Activated CD4-positive, CD25-positive, alpha-beta regulatory T cell (primary cell): Measurements from ENCODE around the gene PINLYP.
A peak's percentile ranks its signal among the peaks of the same experiment; 100 is the strongest.
"Not testable (repeated sequence)": the region's sequence is repeated elsewhere in the genome, so short reads cannot be mapped to it uniquely, and the experiment has no call there.

Experiments
- DNase-seq, 4 experiments: peaks; one replicate each; lab custom pipeline; 2025; lab: John Stamatoyannopoulos, UW

PINLYP gene

GRCh38 chr19:43581467-43581866, 5.9 kb downstream of the PINLYP start:
- DNase-seq = no peak

- DNase-seq = no peak
Observed at GRCh38 chr19:43582495-43582894, 6.9 kb downstream of the PINLYP start.

GRCh38 chr19:43584484-43584883, 8.9 kb downstream of the PINLYP start:
- no peak for DNase-seq

GRCh38 chr19:43586346-43586745, 10.7 kb downstream of the PINLYP start:
- no peak for DNase-seq

GRCh38 chr19:43587029-43587428, 11.4 kb downstream of the PINLYP start:
- not testable (repeated sequence) for DNase-seq

GRCh38 chr19:43589277-43589676, 13.7 kb downstream of the PINLYP start:
- DNase-seq = no peak

- no peak for DNase-seq
Observed at GRCh38 chr19:43589678-43590077, 14.1 kb downstream of the PINLYP start.

- no peak for DNase-seq
Observed at GRCh38 chr19:43591904-43592772, 16.5 kb downstream of the PINLYP start.

GRCh38 chr19:43592800-43593350, 17.3 kb downstream of the PINLYP start:
- no peak for DNase-seq

- DNase-seq = no peak
Observed at GRCh38 chr19:43594081-43594697, 18.6 kb downstream of the PINLYP start.

GRCh38 chr19:43594710-43595604, 19.4 kb downstream of the PINLYP start:
- peak; percentile 27 to 53 (median 44) for DNase-seq

GRCh38 chr19:43595605-43595998, 20.0 kb downstream of the PINLYP start:
- DNase-seq = no peak

- DNase-seq = peak; percentile 99 to 100 (median 99)
Observed at GRCh38 chr19:43595999-43596841, 20.6 kb downstream of the PINLYP start, which contains the start of the genes IRGQ and ZNF576. IRGQ (minus strand) TSS chr19:43596134; CDS start chr19:43595338, 796 bp downstream. ZNF576 (plus strand) TSS chr19:43596595; CDS start chr19:43597109, 514 bp downstream.

- no peak for DNase-seq
Observed at GRCh38 chr19:43596842-43597461, 21.4 kb downstream of the PINLYP start.

- DNase-seq = no peak
Observed at GRCh38 chr19:43597876-43598275, 22.3 kb downstream of the PINLYP start.

- DNase-seq = no peak
Observed at GRCh38 chr19:43598445-43599240, 23.0 kb downstream of the PINLYP start.

GRCh38 chr19:43599635-43600295, 24.2 kb downstream of the PINLYP start:
- DNase-seq = no peak

GRCh38 chr19:43600326-43600725, 24.7 kb downstream of the PINLYP start:
- not testable (repeated sequence) for DNase-seq
